Fibroblast of skin of right biceps (primary cell): ENCODE measurements around the gene ELK4.
"Not testable (repeated sequence)": the region's sequence is repeated elsewhere in the genome, so short reads cannot be mapped to it uniquely, and the experiment has no call there.

Source experiments
- DNase-seq: peaks from one replicate; pipeline ENCODE4 v3.0.0-alpha.2; 2013

The ELK4 gene

DNA sequence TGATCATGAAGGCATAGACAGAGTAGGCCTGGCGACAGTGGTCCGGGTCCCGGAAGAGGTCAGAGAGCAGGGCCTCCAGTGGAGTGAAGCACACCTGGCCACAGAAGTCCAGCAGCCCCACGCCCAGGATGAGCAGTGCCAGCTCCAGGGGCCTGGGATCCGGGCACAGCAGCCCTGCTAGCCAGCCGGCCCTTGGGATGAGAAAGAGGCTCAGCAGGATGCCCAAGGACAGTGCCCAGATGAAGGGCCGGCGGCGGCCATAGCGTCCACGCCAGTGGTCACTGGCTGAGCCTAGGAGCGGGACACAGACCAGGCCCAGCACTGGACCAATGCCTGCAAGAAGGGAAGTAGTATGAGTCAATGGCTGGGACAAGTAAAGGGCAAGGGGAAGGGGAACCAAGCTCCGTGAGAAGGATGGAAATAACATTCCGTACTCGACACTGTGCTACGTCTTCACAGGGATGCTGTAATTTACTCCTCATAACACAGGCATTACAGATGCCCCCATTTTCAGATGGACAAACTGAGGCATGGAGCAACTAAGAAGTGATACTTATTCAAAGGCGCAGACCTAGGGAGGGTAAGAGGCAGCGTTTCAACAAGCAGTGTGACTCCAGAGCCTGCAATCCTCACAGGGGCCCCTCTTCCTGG is 31.6 kb upstream of the ELK4 start:
- no peak for DNase-seq

GRCh38 chr1:205662791-205663190 is 31.0 kb upstream of the ELK4 start:
- no peak for DNase-seq

DNA sequence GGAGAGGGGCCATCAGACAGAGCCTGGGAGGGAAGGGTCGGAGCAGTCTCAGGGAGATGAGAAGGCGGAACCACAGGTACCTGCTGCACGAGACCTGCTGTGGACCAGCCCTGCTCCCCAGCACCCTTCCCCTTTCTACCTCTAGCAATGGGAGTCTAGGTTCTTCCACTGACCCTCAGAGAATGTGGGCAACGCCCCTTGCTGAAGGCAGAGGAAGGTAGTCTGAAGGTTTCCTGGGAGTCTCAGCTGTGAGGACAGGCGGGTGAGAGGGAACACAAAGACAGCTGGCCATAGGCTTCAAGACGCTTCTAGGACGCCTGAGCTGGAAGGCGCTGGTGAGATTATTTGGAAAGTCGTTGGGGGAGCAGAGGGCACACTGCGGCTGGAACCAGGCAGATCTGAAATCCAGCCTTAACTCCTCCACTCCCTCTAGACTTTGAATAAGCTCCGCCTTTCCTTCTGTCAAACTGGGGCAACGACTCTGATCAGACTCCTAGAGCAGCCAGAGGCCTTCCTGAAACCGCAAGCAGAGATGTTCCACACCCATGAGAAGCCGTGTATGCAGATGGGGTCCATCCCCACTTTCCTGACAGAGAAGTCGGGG is 30.4 kb upstream of the ELK4 start:
- DNase-seq = no peak

- no peak for DNase-seq
These were observed 29.8 kb upstream of the ELK4 start for GRCh38 chr1:205661429-205662134.

GRCh38 chr1:205660361-205660760 is 28.6 kb upstream of the ELK4 start:
- no peak for DNase-seq

DNA sequence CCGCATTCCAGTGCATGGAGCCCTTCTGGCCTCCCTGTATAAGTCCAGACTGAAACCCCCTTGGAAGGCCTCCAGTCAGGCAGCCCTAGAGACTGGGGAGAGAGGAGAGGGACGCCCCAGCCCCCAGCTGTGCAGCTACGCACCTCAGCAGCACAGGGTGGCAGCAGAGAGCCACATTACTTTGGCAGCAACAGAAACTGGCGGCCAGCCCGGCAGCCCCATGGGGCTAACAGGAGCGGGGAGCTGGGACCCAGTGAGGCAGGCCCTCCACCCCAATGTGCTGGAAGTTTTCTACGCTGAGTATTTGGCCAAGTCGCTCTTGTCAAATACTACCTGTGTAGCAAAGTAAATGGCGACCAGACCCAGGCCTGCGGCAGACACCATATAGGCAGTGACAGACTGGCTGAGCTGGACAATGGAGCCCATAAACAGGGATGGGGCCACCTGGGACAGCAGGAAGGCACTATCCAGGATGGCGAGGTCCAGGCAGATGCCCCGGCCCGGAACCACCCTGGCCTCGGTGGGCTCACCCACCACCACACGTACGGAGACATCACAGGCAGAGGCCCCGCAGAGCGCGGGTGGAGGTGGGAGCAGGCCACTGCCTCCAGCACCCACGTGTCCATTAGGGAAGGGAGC is 27.3 kb upstream of the ELK4 start:
- DNase-seq = peak; percentile 64

- peak; percentile 30 for DNase-seq
These were observed 24.4 kb upstream of the ELK4 start for GRCh38 chr1:205656236-205656635.

DNA sequence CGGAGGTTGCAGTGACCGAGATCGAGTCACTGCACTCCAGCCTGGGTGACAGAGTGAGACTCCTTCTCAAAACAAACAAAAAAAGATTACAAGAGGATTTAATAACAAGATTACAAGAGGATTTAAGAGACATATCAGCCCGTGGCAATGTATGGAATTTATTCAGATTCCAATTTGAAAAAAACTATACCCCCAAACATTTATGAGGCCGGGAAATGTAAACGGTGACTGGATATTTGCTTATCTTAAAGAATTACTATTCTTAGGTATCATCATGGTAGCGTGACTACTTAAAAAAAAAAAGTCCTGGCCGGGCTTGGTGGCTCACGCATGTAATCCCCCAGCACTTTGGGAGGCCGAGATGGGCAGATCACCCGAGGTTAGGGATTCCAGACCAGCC is 21.2 kb upstream of the ELK4 start:
- DNase-seq = no peak

- DNase-seq = no peak
These were observed 18.4 kb upstream of the ELK4 start for GRCh38 chr1:205650241-205650640.

- no peak for DNase-seq
These were observed 13.7 kb upstream of the ELK4 start for GRCh38 chr1:205645519-205645918.

GRCh38 chr1:205642679-205643307 is 11.0 kb upstream of the ELK4 start:
- no peak for DNase-seq

DNA sequence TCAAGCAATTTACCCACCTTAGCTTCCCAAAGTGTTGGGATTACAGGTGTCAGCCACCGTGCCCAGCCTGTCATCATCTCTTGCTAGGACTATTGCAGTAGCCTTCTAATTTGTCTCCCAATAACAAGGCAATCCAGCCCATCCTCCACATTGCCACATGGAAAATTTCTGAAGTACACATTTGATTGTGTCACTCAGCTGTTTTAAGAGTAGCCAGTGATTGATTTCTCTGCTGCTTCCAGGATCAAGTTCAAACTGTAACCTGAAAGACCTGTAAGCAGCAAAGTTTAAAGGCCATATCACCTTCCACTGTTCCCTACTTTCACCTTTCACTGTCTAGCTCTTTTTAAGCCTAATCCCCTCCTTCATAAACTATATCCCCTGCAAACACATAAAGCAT is 7.8 kb upstream of the ELK4 start:
- no peak for DNase-seq

GRCh38 chr1:205637854-205638468 is 6.2 kb upstream of the ELK4 start:
- no peak for DNase-seq

DNA sequence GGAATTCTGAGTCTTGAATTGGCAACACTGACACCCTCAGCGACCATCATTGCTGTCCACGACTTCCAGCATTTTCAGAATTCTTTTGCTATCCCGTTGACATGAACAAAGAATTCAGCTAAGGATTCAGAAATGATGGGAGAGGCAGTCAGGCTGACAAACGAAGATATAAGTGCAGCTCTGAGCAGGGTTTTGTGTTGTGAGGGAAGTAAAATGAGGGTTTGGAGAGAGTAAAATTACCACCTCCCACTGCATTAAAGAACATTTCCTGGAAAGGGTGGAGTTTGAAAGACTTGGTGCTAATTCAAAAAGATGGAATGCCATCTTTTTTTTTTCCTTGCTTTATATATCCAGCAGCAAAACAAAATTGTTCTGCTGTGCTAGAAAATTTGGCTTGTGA is 4.9 kb upstream of the ELK4 start:
- DNase-seq = no peak

DNA sequence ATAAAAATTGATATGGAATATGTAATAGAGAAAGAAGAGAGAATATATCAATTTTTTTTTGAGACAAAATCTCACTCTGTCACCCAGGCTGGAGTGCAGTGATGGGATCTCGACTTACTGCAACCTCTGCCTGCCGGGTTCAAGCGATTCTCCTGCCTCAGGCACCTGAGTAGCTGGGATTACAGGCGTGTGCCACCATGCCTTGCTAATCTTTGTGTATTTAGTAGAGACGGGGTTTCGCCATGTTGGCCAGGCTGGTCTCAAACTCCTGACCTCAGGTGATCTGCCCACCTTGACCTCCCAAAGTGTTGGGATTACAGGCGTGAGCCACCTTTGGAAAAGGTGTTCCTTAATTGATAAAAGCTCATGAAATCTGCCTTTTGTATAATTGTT is 4.3 kb upstream of the ELK4 start:
- not testable (repeated sequence) for DNase-seq

GRCh38 chr1:205633421-205633976 is 1.7 kb upstream of the ELK4 start:
- peak; percentile 51 for DNase-seq

DNA sequence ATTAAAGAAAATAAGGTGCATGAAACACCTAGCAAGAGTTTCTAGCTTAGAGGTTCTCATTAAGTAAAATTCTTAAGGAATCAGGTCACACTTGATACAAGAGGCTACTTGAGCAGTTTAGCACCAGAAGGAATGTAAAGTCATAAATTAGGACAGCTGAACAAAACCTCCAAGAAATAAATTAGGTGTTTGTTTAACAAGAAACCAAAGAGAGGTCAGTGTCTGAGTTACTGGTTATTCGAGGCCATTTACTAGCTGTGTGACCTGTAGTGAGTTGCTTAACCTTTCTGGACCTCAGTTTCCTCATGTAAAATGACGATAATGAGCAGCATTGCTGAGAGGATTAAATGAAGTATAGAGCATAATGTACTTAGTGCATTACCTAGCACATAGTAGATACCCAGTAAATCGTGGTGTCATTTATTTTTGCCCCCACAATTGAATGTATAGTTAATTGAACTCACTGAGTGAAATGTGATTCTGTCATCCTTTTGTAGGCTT is 908 bp upstream of the ELK4 start:
- no peak for DNase-seq

- DNase-seq = peak; percentile 72
These were observed 622 bp downstream of the ELK4 start for GRCh38 chr1:205631010-205631767.

DNA sequence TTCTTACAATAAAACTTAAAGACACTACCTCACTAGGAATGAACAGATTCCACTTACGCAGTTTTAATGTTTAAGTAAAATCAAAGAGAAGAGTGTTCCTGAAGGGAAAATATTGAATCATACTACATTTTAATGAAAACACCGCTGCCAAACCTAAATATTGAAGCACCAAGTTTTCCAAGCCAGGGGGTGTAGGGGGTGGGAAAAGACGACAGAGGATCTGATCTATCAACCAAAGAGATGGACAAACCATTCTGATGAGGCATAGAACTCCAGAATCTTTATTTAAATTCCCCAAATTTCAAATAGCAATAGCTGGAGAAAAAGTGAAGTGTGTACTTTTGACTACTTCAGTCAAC is 1.2 kb downstream of the ELK4 start:
- no peak for DNase-seq

DNA sequence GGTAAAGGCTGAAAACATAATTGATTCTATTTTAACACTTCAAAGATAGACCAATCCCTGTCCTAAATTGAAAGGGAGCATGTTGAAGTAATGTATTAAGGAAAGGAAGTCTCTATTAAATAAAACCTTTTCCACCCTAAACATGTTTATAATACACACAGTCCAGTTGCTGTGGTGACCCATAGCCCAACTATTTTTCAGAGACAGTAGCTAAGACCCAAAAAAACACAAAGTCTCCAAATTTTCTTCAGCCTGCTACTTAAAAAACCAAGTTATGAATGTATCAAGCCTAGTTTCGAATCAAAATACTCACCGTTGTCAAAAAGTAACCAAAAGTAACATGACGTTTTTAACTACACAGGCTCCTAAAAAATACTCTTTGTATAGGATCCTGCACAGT is 1.6 kb downstream of the ELK4 start:
- DNase-seq = peak; percentile 26

DNA sequence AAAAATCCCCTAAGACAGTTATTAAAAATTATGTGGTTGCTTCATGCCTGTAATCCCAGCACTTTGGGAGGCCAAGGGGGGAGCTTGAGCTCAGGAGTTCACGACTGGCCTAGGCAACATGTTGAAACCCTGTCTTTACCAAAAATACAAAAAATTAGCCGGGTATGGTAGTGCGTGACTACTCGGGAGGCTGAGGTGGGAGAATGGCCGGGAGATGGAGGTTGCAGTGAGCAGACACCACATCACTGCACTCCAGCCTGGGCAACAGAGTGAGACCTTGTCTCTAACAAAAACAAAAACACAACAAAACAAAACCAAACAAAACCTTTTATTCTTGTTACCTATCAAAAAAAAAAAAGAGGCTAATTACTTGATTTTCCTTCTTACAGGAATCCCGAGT is 2.1 kb downstream of the ELK4 start:
- no peak for DNase-seq

GRCh38 chr1:205627956-205628355 is 3.9 kb downstream of the ELK4 start:
- DNase-seq = no peak
